ENCODE measurements around the gene RPS15A.

RPS15A gene

DNA sequence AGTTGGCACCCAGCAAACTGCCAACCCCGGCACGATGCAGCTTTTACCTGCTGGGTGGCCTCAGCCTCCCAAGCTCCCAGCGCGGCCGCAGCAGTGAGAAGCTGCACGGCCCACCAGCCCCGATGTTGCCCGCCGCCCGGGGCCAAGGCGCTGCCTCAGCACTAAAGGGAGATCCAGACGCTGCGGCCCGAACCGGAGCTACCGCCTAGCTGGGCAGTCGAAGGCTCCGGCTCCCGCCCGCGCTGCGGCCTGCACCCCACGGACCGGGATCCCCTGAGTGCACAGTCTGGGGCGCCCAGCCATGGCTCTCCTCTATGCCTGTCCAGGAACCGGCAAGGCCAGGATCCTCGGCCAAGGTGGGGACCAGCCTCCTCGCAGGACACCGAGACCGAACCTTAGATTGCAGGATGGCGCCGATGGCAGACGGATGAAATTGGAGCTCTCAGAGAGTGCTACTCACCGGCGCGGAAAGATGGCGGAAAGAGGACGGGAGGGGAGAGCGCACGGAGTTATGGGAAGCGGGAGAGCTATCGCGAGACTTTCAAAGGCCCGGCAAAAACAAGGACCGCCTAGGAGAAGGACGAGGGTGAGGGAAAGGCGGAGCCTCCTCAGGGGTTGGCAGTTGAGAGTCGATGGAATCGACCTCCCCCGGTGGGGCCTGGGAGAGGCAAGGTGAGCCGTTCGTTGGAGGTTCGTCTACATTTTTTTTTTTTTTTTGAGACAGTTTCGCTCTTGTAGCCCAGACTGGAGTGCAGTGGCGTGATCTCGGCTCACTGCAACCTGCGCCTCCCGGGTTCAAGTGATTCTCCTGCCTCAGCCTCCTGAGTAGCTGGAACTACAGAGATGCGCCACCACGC, at the start of gene RPS15A:
Gene RPS15A (minus strand): TSS at position 485 of the 857 bp plus-strand sequence. CDS start 1,221 bp downstream, outside the sequence.
- H3K4me3 Mint-ChIP-seq: peak within 1 kb of the TSS; percentile 99
- H3K36me3 Mint-ChIP-seq: peaks cover 40% of the 10 kb centered on the region
- no peaks in the 10 kb centered on the region for H3K27me3 Mint-ChIP-seq
- no peaks in the 10 kb centered on the region for H3K9me3 Mint-ChIP-seq (ENCODE audit: low read depth)
- peaks cover 41% of the 10 kb centered on the region for H3K4me1 Mint-ChIP-seq (ENCODE audit: low read depth)
- H3K27ac Mint-ChIP-seq: peak within 1 kb of the TSS; percentile 98

DNA sequence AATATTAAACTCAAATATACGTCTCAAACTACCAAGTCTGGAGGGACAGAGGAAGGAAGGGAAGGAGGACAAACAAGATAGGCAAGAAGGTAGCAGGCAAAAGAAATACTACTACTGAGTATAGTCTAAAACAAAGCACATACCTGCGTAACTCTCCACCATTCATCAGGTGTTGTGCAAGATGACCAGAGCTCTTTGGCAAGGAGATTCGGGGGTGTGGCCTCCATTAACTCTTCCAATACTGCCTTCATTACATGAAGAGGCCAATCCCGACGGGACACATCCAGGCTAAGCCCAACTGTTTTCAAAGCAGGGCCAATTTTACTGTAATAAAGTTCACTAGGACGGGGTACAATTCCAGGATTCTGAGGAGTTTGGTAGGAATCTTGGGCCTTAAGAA, 49.4 kb upstream of the RPS15A start:
- H3K36me3 Mint-ChIP-seq: peaks cover 20% of the 10 kb centered on the region
- H3K9me3 Mint-ChIP-seq (ENCODE audit: low read depth): no peaks in the 10 kb centered on the region
- peaks cover 12% of the 10 kb centered on the region for H3K4me1 Mint-ChIP-seq (ENCODE audit: low read depth)
- H3K27me3 Mint-ChIP-seq: no peaks in the 10 kb centered on the region
- H3K4me3 Mint-ChIP-seq: no peak overlapping the region
- no peak overlapping the region for H3K27ac Mint-ChIP-seq

DNA sequence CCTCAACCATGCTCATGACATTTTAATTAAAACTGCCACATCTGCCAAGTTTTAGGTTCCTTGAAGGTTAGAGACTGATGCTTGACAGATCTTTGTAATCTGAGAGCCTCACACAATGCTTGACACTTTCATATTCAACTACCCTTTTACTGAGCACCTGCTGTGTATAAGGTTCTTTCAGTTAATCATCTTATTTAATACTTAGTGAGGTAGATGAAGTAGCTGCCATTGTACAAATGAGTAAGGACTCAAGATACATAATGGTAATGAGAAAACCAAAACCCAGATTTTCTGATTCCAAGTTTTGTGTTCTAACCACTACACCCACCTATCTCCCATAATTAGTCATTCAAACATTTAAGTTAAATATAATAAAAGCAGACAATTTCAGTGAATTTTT, 46.6 kb upstream of the RPS15A start:
- no peak overlapping the region for H3K4me3 Mint-ChIP-seq
- H3K9me3 Mint-ChIP-seq (ENCODE audit: low read depth): no peaks in the 10 kb centered on the region
- peaks cover 12% of the 10 kb centered on the region for H3K4me1 Mint-ChIP-seq (ENCODE audit: low read depth)
- H3K36me3 Mint-ChIP-seq: peaks cover 22% of the 10 kb centered on the region
- peak overlapping the region; percentile 84 for H3K27ac Mint-ChIP-seq
- H3K27me3 Mint-ChIP-seq: no peaks in the 10 kb centered on the region

- H3K4me3 Mint-ChIP-seq: no peak overlapping the region
- H3K27ac Mint-ChIP-seq: no peak overlapping the region
- H3K27me3 Mint-ChIP-seq: no peaks in the 10 kb centered on the region
- H3K36me3 Mint-ChIP-seq: peaks cover 18% of the 10 kb centered on the region
- H3K9me3 Mint-ChIP-seq (ENCODE audit: low read depth): no peaks in the 10 kb centered on the region
- peaks cover 12% of the 10 kb centered on the region for H3K4me1 Mint-ChIP-seq (ENCODE audit: low read depth)
Measured at GRCh38 chr16:18834864-18835263, 44.7 kb upstream of the RPS15A start.

- Mint-ChIP-seq H3K4me1 (ENCODE audit: low read depth) (peaks cover 12% of the 10 kb centered on the region), H3K36me3 (peaks cover 20% of the 10 kb centered on the region), H3K9me3 (ENCODE audit: low read depth) (no peaks in the 10 kb centered on the region), H3K27ac (peak overlapping the region; percentile 0), H3K27me3 (no peaks in the 10 kb centered on the region), H3K4me3 (no peak overlapping the region)
Measured at GRCh38 chr16:18833707-18834505, 43.8 kb upstream of the RPS15A start.

DNA sequence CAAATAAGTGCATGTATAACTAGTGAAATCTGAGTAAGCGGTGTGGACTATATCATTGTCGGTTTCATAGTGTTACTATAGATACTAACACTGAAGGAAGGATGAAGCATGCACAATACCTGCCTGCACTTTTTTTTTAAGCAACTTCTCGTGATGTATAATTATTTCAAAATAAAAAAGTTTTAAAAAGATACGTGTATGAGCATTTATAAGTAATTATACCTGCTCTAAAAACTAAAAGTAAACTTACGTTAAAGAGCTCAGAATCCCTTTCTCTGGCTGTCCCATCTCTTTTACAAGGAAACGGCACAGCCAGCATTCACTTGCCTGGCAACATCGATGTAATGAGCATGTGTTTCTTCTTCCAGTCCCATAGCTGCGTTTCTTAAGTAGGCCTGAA, 42.5 kb upstream of the RPS15A start:
- H3K9me3 Mint-ChIP-seq (ENCODE audit: low read depth): no peaks in the 10 kb centered on the region
- H3K4me3 Mint-ChIP-seq: no peak overlapping the region
- H3K36me3 Mint-ChIP-seq: peaks cover 19% of the 10 kb centered on the region
- no peaks in the 10 kb centered on the region for H3K27me3 Mint-ChIP-seq
- H3K27ac Mint-ChIP-seq: no peak overlapping the region
- peaks cover 10% of the 10 kb centered on the region for H3K4me1 Mint-ChIP-seq (ENCODE audit: low read depth)

DNA sequence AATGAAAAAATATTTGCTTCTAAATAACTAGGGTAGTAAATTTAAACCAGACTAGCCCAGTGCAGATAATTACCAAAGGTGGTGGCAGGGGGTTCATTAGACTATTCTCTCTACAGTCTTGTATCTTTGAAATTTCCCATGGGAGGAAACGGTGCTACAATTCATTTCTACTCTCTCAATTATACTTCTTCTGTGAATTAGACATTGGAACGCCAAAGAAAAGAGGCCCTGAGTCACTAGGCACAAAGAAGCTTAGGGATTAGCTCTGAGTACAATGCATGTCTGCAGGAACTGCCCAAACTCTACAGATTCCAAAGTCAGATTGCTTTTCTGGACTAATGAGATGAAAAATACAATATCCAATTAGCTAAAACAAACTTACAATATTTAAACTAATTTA, 41.9 kb upstream of the RPS15A start:
- peaks cover 19% of the 10 kb centered on the region for H3K36me3 Mint-ChIP-seq
- no peak overlapping the region for H3K4me3 Mint-ChIP-seq
- no peak overlapping the region for H3K27ac Mint-ChIP-seq
- H3K27me3 Mint-ChIP-seq: no peaks in the 10 kb centered on the region
- peaks cover 6% of the 10 kb centered on the region for H3K4me1 Mint-ChIP-seq (ENCODE audit: low read depth)
- no peaks in the 10 kb centered on the region for H3K9me3 Mint-ChIP-seq (ENCODE audit: low read depth)

DNA sequence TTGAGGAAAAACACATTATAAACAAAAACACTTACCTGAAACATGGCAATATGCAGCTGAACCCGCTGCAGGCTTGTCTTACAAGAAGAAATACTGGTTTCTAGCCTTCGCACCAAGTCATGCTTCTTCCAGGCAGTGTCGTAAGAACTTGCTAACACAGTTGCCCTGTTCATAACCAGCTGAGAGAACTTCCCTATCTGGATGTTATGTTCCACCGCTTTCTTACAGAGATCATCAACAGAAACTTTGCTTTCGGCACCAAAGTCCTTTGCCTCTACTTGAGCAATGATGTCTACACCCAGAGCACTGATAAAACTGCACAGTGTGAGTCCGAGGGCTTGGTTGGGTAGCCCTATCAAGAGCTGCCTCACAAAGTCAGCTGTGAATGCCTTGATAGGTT, 39.1 kb upstream of the RPS15A start:
- no peaks in the 10 kb centered on the region for H3K9me3 Mint-ChIP-seq (ENCODE audit: low read depth)
- H3K4me3 Mint-ChIP-seq: no peak overlapping the region
- peaks cover 10% of the 10 kb centered on the region for H3K36me3 Mint-ChIP-seq
- no peaks in the 10 kb centered on the region for H3K4me1 Mint-ChIP-seq (ENCODE audit: low read depth)
- no peak overlapping the region for H3K27ac Mint-ChIP-seq
- H3K27me3 Mint-ChIP-seq: no peaks in the 10 kb centered on the region

DNA sequence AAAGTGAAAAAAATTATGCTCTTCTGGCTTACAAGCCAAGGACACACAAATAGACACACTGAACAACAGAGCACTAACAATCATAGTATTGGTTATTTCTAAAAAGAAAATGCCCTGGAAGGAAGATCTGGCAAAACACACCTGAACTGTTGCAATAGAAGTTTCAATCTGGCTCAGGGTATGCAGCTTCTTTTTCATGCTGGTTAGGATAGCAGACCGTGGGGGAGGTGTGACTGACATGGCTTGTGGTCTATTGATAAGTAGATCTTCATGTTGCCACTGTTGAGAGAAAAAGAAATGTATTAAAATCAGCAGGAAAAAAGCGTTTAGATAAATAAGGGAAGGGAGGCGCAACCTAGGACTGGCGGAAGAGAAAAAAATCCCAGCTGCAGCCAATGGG, 37.8 kb upstream of the RPS15A start:
- H3K27ac Mint-ChIP-seq: no peak overlapping the region
- peaks cover 6% of the 10 kb centered on the region for H3K36me3 Mint-ChIP-seq
- H3K4me1 Mint-ChIP-seq (ENCODE audit: low read depth): no peaks in the 10 kb centered on the region
- no peaks in the 10 kb centered on the region for H3K9me3 Mint-ChIP-seq (ENCODE audit: low read depth)
- H3K27me3 Mint-ChIP-seq: no peaks in the 10 kb centered on the region
- no peak overlapping the region for H3K4me3 Mint-ChIP-seq

- no peaks in the 10 kb centered on the region for H3K27me3 Mint-ChIP-seq
- H3K4me1 Mint-ChIP-seq (ENCODE audit: low read depth): peaks cover 12% of the 10 kb centered on the region
- H3K9me3 Mint-ChIP-seq (ENCODE audit: low read depth): no peaks in the 10 kb centered on the region
- H3K4me3 Mint-ChIP-seq: no peak overlapping the region
- peaks cover 17% of the 10 kb centered on the region for H3K36me3 Mint-ChIP-seq
- H3K27ac Mint-ChIP-seq: peak overlapping the region; percentile 41
Measured at GRCh38 chr16:18816286-18816685, 26.2 kb upstream of the RPS15A start.

GRCh38 chr16:18811925-18812324, 21.8 kb upstream of the RPS15A start:
- no peak overlapping the region for H3K27ac Mint-ChIP-seq
- no peaks in the 10 kb centered on the region for H3K4me1 Mint-ChIP-seq (ENCODE audit: low read depth)
- H3K27me3 Mint-ChIP-seq: no peaks in the 10 kb centered on the region
- H3K36me3 Mint-ChIP-seq: peaks cover 15% of the 10 kb centered on the region
- no peak overlapping the region for H3K4me3 Mint-ChIP-seq
- no peaks in the 10 kb centered on the region for H3K9me3 Mint-ChIP-seq (ENCODE audit: low read depth)

DNA sequence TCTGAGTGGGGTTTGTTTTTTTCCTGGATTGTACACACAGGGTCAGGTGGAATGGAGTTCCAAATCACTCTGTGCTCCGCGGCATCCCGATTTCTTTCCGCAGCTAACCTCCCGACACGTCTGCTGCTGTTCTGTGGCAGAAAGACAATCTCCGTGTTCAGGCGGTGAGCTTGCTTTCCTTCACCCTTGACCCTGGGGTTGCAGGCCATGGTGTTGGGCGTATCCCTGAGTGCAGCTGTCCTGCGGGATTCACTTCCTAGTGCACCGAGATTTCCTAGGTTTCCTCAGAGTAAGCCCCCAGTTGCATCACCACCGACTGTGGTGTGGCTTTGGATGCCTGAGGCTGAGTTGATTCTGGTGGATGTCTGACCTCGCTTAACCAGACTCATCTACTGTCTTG, 19.0 kb upstream of the RPS15A start:
- no peak overlapping the region for H3K4me3 Mint-ChIP-seq

GRCh38 chr16:18805257-18805773, 15.2 kb upstream of the RPS15A start:
- H3K9me3 Mint-ChIP-seq (ENCODE audit: low read depth): no peaks in the 10 kb centered on the region
- H3K4me1 Mint-ChIP-seq (ENCODE audit: low read depth): peaks cover 32% of the 10 kb centered on the region
- no peaks in the 10 kb centered on the region for H3K27me3 Mint-ChIP-seq
- no peak overlapping the region for H3K4me3 Mint-ChIP-seq
- H3K27ac Mint-ChIP-seq: peak overlapping the region; percentile 90
- peaks cover 5% of the 10 kb centered on the region for H3K36me3 Mint-ChIP-seq

More for the DNA sequence above, 19.0 kb upstream of the RPS15A start:
- H3K27me3 Mint-ChIP-seq: no peaks in the 10 kb centered on the region
- no peaks in the 10 kb centered on the region for H3K9me3 Mint-ChIP-seq (ENCODE audit: low read depth)
- peaks cover 13% of the 10 kb centered on the region for H3K36me3 Mint-ChIP-seq
- H3K27ac Mint-ChIP-seq: peak overlapping the region; percentile 22
- peaks cover 9% of the 10 kb centered on the region for H3K4me1 Mint-ChIP-seq (ENCODE audit: low read depth)

DNA sequence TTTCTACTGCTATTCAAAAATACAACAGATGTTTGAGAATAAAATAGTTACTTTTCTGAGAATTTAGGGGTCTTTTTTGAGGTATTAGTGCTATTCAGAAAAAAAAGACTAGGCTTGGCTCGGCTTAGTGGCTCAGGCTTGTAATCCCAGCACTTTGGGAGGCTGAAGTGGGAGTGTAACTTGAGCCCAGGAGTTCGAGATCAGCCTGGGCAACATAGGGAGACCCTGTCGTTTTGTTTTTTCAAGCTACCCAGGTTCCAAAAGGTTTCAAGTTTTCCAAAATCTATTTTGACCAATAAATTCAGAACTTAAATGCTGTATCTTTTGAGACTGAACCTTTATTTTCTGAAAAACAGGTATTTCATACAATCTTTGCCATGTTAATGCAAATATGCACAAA, 14.4 kb upstream of the RPS15A start:
- Mint-ChIP-seq H3K4me1 (ENCODE audit: low read depth) (peaks cover 40% of the 10 kb centered on the region), H3K36me3 (peaks cover 5% of the 10 kb centered on the region), H3K9me3 (ENCODE audit: low read depth) (no peaks in the 10 kb centered on the region), H3K27ac (peak overlapping the region; percentile 90), H3K4me3 (no peak overlapping the region), H3K27me3 (no peaks in the 10 kb centered on the region)

Measured in activated naive CD8-positive, alpha-beta T cell (primary cell).